Iris pigment epithelial cell (primary cell): ENCODE data around the gene SPCS1.
"Not testable (repeated sequence)": the region's sequence is repeated elsewhere in the genome, so short reads cannot be mapped to it uniquely, and the experiment has no call there.

Source experiments
- DNase-seq: peaks from one replicate; pipeline ENCODE4 v3.0.0-alpha.2; 2011; ENCODE audit warnings: low read depth

SPCS1 gene

GRCh38 chr3:52705688-52706686 lies at the start of gene SPCS1, which contains the start of gene GLT8D1:
Gene SPCS1 (plus strand): TSS chr3:52706106. CDS start chr3:52706247, 141 bp downstream.
Gene GLT8D1 (minus strand): TSS chr3:52705791. CDS start chr3:52700460, 5,331 bp downstream.
- DNase-seq: peak; percentile 88

- no peak for DNase-seq
Observed at GRCh38 chr3:52660046-52660445, 45.9 kb upstream of the SPCS1 start.

- no peak for DNase-seq
Observed at GRCh38 chr3:52663098-52663497, 42.8 kb upstream of the SPCS1 start.

- peak; percentile 100 for DNase-seq
Observed at GRCh38 chr3:52670621-52671521, 35.0 kb upstream of the SPCS1 start.

- no peak for DNase-seq
Observed at GRCh38 chr3:52671676-52672075, 34.2 kb upstream of the SPCS1 start.

- DNase-seq: not testable (repeated sequence)
Observed at GRCh38 chr3:52676201-52676600, 29.7 kb upstream of the SPCS1 start.

- DNase-seq: no peak
Observed at GRCh38 chr3:52678265-52679198, 27.4 kb upstream of the SPCS1 start.

GRCh38 chr3:52679199-52679538 lies 26.7 kb upstream of the SPCS1 start:
- no peak for DNase-seq

- peak; percentile 56 for DNase-seq
Observed at GRCh38 chr3:52679811-52680210, 26.1 kb upstream of the SPCS1 start.

- DNase-seq: no peak
Observed at GRCh38 chr3:52681596-52681995, 24.3 kb upstream of the SPCS1 start.

- DNase-seq: peak; percentile 78
Observed at GRCh38 chr3:52682016-52682415, 23.9 kb upstream of the SPCS1 start.

GRCh38 chr3:52683611-52684010 lies 22.3 kb upstream of the SPCS1 start:
- DNase-seq: no peak

- no peak for DNase-seq
Observed at GRCh38 chr3:52684184-52684583, 21.7 kb upstream of the SPCS1 start.

GRCh38 chr3:52685285-52685708 lies 20.6 kb upstream of the SPCS1 start:
- DNase-seq: no peak

- DNase-seq: peak; percentile 97
Observed at GRCh38 chr3:52685709-52686691, 19.9 kb upstream of the SPCS1 start, which contains the start of the genes GNL3 and PBRM1. Gene GNL3 (plus strand): TSS chr3:52686032. CDS start chr3:52686093, 61 bp downstream. Gene PBRM1 (minus strand): TSS chr3:52685913.

- DNase-seq: no peak
Observed at GRCh38 chr3:52688266-52688665, 17.6 kb upstream of the SPCS1 start.

GRCh38 chr3:52689151-52689550 lies 16.8 kb upstream of the SPCS1 start:
- no peak for DNase-seq

- DNase-seq: no peak
Observed at GRCh38 chr3:52690560-52690959, 15.3 kb upstream of the SPCS1 start.

- no peak for DNase-seq
Observed at GRCh38 chr3:52693071-52693470, 12.8 kb upstream of the SPCS1 start.
